OCI-M1 (cell line): ENCODE data around the gene HSD3B7.
"Not testable (repeated sequence)": the region's sequence is repeated elsewhere in the genome, so short reads cannot be mapped to it uniquely, and the experiment has no call there.

ENCODE experiments used
- DNase-seq: peaks from one replicate; lab custom pipeline; 2025; lab: John Stamatoyannopoulos, UW

HSD3B7 gene

DNA sequence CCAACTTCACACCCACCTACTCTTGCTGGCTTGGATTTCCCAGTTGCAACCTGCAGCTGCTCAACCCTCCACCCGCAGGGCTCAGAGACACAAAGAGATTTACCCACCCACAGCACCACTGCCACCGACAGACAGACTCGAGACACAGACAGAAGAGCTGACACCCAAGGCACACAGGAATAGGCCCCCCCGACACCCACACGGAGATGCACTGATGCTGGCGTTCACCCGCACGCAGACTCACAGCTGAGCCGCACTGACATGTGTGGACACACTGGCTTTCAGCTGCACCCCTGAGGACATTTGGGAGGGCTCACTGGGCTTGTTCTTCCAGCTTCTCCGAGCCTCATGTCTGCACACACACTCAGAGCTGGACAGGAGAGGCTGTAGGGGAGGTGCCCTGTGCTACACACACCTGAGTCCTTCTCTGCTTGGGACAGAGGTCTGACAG, 17.3 kb downstream of the HSD3B7 start:
- DNase-seq = no peak

DNA sequence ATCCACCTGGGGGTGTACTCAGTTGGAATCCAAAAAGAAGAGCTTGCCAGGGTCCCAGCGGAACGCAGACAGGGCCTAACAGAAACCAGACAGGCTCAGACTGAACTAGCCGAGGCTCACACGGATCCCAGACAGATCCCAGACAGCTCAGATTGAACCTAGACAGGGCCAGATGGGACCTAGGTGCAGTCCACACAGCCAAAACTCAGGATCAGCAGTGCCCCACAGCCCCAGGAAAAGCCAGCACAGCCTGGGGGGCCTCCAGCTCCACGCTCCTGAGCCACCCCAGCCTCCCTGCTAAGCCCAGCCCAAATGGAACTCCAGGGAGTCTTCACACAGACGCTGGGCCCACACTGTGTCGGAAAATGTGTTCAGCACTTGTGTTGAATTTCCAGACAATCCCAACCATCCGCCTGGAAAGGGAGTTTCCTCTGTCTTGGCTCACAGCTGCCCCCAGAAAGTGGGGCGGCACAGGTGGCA, 17.9 kb downstream of the HSD3B7 start:
- no peak for DNase-seq

DNA sequence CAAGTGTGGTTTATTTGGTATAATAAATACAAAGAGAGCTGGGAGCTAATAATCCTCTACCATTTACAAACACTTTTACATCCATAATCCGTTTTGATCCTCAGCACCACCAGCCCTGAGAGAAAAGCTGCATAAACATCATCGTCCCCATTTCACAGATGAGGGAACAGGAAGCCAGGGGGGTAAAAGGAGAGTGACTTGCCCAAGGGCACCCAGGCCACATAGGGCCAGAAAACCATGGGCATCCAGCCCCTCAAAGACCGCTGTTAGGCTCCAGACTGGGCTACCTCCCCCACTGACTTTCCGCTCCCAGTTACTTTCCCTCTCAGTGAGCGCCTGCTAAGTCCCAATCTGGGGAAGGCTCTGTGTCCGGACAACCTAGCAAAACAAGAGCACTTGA, 18.7 kb downstream of the HSD3B7 start:
- no peak for DNase-seq

DNA sequence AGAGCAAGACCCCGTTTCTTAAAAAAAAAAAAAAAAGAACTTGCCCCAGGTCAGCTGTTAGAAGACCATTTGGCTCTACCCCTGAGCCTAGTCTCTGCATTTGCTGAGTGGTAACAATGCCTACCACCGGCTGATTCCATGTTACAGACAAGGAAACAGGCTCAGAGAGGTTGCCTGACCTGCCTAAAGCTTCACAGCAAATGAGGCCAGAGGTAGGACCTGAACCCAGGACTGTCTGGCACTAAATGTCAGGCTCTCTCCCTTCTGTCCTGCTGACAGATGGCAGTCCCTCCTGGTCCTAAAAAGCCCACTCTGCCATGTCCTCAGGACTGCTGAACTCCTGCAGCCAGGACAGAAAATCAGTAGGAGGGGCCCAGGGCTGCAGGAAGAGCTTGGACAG, 19.7 kb downstream of the HSD3B7 start:
- DNase-seq = no peak

DNA sequence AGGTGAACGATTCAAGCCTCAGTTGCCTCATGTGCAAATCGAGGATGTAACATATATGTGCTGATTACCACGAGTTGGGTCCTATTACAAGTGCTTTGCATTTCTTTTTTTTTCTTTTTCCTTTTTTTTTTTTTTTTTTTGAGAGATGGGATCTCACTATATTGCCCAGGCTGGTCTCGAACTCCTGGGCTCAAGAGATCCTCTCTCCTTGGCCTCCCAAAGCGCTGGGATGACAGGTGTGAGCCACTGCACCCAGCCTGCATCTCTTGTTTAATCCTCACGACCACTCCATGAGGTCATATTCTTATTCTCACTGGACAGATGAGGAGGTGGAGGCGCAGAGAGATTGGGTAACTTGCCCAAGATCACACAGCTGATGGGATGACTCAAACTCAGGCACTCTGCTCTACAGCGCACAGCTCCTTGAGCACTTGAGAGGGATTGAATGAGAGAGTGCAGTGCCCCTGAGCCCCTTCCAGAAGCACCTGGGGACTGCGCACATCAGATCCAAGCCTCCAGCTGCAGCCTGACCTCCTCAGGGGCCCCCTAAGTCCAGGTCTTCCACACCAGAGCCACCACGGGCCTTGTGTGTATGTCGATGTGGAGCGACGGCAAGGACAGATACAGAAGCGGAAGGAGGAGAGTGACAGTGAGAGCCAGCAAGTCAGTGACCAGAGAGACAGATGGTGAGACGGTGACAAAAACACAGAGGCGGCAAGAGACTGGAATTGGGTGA, 20.5 kb downstream of the HSD3B7 start:
- no peak for DNase-seq

DNA sequence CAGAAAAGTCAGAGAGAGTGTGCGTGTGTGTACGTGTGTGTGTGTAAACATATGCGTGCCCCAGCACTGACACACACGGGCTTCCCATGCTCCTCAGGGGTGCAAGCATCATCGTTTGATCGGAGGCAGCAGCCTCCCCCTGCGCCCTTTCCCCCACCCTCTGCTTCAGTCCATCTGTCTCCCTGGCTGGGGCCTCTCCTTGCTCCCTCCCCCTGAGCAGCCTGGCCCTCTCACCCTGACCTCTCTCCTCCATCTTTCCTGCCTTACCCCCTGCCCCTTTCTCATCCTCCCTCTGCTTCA, 21.0 kb downstream of the HSD3B7 start:
- no peak for DNase-seq

DNA sequence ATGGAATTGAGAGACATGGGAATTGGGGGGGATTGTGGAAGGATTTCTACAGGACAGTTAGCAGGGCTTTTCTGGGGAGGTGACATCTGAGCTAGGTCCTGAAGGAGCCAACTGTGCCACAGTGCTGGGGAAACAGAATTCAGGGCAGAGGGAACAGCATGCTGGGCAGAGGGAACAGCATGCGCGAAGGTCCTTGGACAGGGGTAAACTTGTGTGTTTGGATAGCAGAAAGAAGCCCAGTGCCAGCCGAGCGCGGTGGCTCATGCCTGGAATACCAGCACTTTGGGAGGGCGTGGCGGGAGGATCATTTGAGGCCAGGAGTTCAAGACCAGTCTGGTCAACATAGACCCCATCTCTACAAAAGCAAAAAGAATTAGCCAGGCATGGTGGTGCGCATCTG, 21.6 kb downstream of the HSD3B7 start:
- DNase-seq = no peak

DNA sequence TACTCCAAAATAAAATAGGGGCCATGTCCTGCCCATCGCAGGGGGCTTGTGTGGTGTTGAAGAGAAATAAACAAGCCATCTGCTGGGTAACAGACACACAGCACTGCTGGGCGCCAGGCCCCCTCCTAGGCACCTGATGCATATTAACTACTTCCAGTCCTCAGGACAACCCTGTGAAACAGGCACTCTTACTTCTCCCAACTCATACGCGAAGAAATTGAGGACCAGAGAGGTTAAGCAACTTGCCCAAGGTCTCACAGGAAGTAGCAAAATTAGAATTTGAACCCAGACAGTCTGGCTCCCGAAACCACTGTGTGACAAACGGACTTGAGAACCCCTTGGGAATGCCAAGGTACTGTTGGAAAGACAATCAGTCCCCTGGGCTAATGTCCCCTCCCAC, 22.7 kb downstream of the HSD3B7 start:
- DNase-seq = no peak

DNA sequence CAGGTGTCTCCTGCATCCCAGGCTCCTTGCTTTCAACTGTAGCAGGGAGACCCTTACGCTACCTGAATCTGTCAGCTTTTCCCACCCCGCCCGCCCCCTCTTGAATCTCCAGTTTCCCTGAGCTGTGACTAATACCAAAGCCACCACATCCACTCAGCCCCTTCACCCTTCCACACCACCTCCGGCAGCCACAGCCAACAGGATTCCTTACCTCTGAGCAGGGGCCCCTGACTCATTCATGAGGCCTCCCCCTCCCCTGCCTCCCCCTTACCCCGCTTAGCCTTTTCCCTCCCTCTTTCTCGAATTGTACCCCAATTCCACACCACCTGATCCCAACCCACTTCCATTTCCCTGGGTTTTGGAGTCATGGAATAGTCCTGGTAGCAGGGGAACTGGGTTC, 23.1 kb downstream of the HSD3B7 start:
- no peak for DNase-seq

DNA sequence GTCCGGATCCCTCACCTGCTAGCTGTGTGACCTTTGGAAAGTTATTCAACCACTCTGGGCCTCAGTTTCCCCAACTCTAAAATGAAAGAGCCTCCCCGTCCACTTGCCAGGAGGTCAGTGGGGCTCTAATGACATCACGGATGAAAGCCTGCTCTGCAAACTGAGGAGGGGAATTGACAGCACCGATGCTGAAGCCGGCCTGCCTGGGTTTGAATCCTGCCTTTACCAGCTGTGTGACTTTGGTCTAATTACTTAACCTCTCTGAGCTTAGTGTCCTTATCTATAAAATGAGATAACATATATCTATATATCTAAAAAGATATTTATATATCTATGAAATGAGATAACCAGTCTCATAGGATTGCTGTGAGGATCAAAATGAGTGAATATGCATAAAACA, 23.5 kb downstream of the HSD3B7 start:
- DNase-seq = no peak

DNA sequence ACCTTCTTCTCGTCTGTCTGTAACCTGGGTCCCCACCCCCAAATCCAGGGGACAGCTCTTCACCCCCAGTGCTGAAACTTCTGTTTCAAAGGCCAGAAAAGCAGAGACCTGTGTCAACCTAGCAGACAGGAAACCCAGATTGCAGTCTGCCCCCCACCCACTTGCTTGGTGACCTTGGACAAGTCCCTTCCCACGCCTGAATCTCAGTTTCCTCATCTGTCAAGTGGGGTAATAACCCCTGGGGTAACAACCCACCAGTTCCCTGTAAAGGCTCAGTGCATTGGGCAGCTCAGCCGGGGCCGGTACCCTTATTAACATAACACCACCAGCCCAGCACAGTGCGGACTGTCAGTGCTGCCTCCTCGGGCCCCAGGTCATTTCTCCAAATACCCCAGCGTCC, 24.1 kb downstream of the HSD3B7 start:
- DNase-seq = no peak

DNA sequence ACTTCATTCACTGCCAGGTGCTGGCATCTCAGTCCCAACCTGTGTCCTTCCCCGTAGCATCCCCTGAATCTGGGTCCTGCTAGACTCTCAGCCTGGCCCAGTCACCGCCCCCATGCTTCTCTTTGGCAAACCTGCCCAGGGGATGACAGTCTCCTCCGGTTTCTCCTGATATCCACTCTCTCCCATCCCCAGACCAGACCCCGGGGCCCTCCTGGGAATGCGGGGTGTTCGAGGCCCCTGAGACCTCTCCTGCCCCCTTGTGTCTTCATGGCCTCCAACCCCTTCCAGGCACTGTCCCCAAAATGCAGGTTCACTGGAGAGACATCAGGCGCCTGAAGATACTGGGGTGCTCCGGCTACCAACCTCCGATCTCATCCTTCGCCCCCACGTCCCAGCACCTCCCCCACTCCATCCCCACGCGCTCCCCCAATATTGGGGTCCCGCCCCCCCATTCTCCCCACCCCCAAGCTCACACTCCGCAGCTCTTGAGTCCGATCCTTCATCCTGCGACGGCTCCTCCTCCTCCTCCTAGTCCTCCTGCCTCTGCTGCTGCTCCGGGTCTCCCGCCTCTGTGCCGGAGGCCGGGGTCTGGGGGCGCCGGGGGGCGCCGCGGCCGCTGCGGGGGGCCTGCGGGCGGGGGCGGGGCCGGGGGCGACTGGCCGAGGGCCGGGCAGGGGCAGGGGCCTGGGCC, 25.0 kb downstream of the HSD3B7 start:
- no peak for DNase-seq

DNA sequence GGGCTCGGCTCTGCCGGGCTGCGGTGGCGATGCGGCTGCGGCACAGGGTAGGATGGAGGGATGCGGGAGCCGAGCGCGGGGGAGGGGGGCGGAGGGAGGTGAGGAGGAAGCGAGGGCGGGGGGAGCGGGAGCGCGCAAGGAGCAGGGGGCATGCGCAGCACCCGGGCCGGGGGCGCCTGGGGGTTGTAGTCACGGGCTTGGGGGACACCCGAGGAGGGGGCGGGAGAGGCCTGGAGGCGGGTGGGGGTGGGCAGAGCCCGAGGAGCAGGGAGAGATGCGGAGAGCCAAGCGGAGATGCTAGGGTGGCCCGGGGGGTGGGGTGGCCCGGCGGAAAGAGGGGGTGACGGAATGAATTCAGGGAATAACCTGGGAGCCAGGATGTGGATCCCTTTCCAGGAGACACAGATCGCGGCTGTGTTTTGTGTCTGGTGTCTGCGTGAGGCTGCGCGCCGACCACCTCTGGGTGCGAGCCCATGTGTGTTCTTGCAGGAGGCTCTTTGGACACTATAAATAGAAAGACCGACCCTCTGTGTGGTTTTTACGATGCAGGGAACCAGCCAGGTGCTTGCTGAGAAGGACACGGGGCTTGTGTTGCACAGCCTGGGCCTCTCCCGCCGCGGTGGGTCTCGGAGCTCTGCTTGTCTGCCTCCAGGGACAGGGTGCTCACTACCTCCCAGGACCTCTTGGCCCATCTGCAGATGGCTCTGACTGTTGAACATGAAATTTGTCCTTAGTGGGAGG, 25.7 kb downstream of the HSD3B7 start, which contains the start of gene STX1B:
Gene STX1B, minus strand, starts transcription at position 54 of the 741 bp plus-strand sequence. CDS start 242 bp downstream, outside the sequence.
- no peak for DNase-seq

DNA sequence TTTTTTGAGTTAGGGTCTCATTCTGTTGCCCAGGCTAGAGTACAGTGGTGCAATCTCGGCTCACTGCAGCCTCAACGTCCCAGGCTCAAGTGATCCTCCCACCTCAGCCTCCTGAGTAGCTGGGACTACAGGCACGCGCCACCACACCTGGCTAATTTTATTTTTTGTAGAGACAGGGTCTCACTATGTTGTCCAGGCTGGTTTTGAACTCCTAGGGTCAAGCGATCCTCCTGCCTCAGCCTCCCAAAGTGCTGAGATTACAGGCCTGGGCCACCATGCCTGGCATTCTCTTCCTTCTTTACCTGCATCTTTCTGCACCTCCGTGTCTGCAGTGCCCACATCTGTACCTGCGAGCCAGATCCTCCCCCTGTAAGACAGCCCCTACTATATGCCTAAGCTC, 26.8 kb downstream of the HSD3B7 start:
- DNase-seq = not testable (repeated sequence)

DNA sequence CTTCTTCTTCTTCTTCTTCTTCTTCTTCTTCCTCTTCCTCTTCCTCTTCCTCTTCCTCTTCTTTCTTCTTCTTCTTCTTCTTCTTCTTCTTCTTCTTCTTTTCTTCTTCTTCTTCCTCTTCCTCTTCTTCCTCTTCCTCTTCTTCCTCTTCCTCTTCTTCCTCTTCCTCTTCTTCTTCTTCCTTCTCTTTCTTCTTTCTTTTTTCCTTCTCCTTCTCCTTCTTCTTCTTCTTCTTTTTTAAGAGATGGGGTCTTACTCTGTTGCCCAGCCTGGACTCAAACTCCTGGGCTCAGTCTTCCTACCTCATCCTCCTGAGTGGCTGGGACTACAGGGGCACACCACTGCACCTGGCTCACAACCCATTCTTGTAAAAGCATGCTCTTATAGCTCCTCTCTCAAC, 28.3 kb downstream of the HSD3B7 start:
- not testable (repeated sequence) for DNase-seq

DNA sequence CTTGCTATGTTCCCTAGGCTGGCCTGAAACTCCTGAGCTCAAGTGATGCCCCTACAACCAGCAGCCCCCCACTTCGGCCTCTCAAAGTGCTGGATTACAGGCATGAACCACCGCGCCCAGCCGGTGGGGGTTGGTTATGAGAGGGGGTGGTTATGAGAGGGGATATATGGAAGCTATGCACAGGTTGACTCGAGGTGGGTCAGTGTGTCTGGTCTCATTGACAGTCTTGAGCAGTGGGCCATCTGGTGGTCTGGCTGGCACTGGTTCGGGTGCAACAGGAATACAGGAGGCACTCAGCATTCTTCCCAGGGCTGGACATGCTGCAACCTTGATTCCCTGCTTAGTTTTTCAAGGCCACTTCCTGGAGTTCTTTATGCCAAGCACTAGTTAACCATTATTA, 31.0 kb downstream of the HSD3B7 start:
- peak; percentile 36 for DNase-seq

DNA sequence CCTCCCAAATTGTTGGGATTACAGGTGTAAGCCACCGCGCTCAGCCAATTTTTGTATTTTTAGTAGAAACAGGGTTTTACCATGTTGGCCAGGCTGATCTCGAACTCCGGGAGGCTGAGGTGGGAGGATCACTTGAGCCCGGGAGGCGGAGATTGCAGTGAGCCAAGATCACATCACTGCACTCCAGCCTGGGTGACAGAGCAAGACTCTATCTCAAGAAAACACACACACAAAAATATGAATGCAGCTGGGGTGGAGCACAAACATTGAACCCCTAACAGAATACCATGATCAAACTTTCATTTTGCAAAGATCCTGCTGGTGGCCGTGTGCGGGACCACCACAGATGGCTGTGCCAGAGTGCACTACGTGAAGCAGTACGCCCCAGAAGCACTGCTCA, 32.7 kb downstream of the HSD3B7 start:
- not testable (repeated sequence) for DNase-seq

DNA sequence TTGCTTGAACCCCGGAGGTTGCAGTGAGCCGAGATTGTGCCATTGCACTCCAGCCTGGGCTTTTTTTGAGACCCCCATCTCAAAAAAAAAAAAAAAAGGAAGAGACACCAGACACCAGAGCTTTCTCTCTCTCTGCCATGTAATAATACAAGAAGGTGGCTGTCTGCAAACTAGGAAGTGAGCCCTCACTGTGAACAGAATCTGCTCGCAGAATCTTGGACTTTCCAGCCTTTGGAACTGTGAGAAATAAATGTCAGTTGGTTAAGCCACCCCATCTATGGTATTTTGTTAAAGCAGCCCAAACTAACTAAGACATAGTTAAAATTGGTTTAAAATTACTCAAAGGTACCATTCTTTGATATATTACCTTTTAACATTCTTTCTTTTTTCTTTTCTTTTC, 35.5 kb downstream of the HSD3B7 start:
- no peak for DNase-seq

DNA sequence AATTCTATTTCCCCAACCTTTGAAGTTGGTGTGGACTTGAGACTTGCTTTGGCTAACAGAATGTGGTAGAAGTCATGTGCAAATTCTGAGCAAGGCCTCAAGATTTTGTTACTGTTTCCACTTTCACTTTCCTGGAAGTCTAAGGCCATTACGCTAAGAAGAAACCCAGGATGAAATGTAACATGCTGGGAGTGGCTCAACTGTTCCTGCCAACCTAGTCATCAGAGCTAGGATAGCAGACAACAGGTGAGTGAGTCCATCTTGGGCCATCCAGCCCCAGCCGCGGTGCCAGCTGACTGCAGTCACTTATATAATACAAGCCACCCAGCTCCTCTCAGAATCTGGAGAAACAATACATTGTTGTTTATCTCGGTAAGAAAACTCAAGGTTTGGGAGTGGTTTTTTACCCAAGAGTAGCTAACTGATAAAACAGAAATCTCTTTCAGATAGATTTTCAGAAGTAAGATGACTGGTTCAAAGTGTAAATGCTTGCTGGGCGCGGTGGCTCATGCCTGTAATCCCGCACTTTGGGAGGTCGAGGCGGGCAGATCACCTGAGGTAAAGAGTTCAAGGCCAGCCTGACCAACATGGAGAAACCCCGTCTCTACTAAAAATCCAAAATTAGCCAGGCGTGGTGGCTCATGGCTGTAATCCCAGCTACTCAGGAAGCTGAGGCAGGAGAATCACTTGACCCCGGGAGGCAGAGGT, 37.7 kb downstream of the HSD3B7 start:
- DNase-seq = peak; percentile 88

DNA sequence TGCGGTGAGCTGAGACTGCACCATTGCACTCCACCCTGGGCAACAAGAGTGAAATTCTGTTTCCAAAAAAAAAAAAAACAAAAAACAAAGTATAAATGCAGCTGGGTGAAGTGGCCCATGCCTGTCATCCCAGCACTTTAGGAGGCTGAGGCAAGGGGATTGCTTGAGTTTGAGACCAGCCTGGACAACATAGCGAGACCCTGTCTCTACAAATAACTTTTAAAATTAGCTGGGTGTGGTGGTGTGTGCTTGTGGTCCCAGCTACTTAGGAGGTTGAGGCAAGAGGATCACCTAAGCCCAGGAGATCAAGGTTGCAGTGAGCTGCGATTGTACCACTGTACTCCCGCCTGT, 38.2 kb downstream of the HSD3B7 start:
- no peak for DNase-seq

DNA sequence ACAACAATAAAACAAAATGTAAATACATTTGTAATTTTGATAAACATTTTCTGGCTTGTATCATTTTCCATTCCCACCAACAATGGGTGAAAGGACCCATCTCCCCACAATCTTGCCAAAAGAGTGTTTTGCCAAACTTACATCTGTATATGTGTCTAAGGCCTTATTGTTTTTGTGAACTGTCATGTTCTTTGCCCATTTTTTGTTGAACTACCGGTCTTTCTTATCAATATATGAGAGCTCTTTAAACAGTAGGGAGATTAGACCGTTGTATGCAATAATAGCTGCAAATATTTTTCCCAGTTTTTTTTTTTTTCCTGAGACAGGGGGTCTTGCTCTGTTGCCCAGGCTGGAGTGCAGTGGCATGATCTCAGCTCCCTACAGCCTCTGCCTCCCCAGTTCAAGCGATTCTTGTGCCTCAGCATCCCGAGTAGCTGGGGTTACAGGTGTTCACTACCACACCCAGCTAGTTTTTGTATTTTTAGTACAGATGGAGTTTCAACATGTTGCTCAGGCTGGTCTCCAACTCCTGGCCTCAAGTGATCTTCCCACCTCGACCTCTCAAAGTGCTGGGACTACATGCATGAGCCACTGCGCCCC, 38.7 kb downstream of the HSD3B7 start:
- no peak for DNase-seq

DNA sequence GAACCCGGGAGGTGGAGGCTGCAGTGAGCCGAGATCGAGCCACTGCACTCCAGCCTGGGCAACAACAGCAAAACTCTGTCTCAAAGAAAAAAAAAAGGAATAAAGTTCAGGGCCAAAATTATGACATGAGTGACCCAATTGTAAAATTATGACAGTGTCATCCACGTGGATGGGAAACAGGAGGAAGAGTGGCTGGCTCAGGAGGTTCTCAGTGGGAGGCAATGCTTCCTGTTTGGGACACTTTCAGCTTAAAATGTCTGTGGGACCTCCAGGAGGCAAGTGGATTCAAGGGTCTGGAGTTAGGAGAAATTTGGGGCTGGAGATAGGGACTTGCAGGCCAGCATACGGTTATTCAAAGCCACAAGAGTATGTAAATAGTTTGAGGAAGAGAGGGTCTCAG, 40.3 kb downstream of the HSD3B7 start:
- no peak for DNase-seq
